Choroid plexus epithelial cell (primary cell): Measurements from ENCODE around the gene CLTCL1.

ENCODE experiments used
- DNase-seq: peaks from one replicate; pipeline ENCODE4 v3.0.0-alpha.2; 2010; ENCODE audit warnings: low read depth
- H3K4me3 ChIP-seq: 2 replicates; pipeline ENCODE4 v1.5.1; 2011; ENCODE audit warnings: low read depth, mild to moderate bottlenecking, control low read depth, low read length, moderate library complexity
- CTCF ChIP-seq: conservative IDR thresholded peaks from 2 replicates; pipeline ENCODE4 v1.5.1; 2011; ENCODE audit warnings: low read depth, mild to moderate bottlenecking, control low read depth, inconsistent platforms, low read length, moderate library complexity

Gene CLTCL1

GRCh38 chr22:19195796-19196731 is 95.5 kb downstream of the CLTCL1 start:
- no peak overlapping the region for H3K4me3 ChIP-seq
- TF ChIP-seq CTCF: no peak
- DNase-seq: no peak

- no peak overlapping the region for H3K4me3 ChIP-seq
- DNase-seq: no peak
- no peak for TF ChIP-seq CTCF
These were observed 96.6 kb downstream of the CLTCL1 start for GRCh38 chr22:19194766-19195536.

GRCh38 chr22:19193879-19194278 is 97.6 kb downstream of the CLTCL1 start:
- DNase-seq: no peak
- no peak for TF ChIP-seq CTCF
- H3K4me3 ChIP-seq: no peak overlapping the region

GRCh38 chr22:19187716-19188563 is 103.6 kb downstream of the CLTCL1 start:
- TF ChIP-seq CTCF: no peak
- DNase-seq: no peak
- H3K4me3 ChIP-seq: no peak overlapping the region

GRCh38 chr22:19184276-19184997 is 107.1 kb downstream of the CLTCL1 start:
- TF ChIP-seq CTCF: no peak
- no peak for DNase-seq
- no peak overlapping the region for H3K4me3 ChIP-seq

- H3K4me3 ChIP-seq: no peak overlapping the region
- DNase-seq: no peak
- TF ChIP-seq CTCF: no peak
These were observed 108.3 kb downstream of the CLTCL1 start for GRCh38 chr22:19183216-19183615.
